SIG-M5 (cell line): Measurements from ENCODE around the gene BRWD1.
"Not testable (repeated sequence)": the region's sequence is repeated elsewhere in the genome, so short reads cannot be mapped to it uniquely, and the experiment has no call there.

ENCODE experiments used
- DNase-seq: peaks from one replicate; lab custom pipeline; 2025; lab: John Stamatoyannopoulos, UW

Gene BRWD1

DNA sequence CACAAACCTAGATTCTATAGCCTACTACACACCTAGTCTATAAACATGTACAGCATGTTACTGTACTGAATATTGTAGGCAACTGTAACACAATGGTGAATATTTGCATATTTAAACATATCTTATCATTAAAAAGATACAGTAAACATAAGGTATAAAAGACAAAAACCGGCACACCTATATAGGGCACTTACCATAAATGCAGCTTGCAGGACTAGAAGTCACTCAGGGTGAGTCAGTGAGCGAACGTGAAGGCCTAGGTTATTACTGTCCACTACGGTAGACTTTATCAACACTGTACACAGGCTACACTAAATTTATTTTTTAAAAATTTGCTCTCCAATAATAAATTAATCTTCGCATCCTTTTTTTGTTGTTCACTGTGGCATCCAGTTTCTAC lies 143.5 kb downstream of the BRWD1 start:
- no peak for DNase-seq

DNA sequence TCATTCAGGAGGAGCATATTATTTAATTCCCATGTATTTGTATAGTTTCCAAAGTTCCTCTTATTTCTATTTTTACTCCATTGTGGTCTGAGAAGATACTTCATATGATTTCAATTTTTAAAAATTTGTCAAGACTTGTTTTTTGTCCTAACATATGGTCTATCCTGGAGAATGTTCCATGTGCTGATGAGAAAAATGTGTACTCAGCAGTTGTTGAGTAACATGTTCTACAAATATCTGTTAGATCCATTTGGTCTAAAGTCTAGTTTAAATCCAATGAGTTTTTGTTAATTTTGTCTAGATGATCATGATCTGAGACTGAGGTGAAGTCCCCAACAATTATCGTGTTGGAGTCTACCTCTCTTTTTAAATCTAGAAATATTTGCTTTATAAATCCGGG lies 144.6 kb downstream of the BRWD1 start:
- DNase-seq, result no peak

DNA sequence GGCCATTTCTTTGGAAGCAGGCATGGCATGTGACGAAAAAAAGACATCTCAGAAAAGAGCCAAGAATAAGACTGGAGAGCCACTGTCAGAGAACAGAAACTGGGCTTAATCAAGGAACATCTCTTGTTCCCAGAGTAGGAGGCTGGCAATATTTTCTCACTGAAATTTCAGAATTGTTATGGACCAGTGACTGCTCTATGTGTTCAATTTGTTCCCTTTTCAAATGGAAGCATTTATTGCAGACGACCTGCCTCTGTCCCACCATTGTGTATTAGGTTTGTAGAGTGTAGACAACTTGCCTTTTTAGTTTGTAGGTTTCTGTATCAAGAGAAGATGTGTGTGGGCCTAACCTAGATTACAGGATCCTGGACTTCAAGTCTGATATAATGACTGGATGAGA lies 148.9 kb downstream of the BRWD1 start:
- no peak for DNase-seq

DNA sequence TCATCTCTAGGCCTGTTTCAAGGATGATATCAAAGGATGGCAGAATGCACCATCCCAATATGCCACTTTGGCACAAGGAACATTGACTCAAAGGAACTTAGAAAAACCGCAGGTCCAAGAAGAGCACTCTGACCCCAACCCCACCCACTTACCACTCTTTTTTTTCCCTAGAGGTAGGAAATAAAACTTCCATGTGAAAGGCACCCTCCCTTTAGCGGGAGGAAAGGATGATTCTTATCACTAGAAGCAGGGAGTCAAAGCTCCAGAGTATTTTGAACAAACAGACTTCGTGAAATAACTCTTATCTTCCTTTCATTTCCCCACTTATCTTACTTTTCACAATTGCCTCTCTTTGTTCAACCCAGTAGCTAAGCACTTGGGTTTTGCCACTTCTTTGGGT lies 152.4 kb downstream of the BRWD1 start:
- DNase-seq, result no peak

DNA sequence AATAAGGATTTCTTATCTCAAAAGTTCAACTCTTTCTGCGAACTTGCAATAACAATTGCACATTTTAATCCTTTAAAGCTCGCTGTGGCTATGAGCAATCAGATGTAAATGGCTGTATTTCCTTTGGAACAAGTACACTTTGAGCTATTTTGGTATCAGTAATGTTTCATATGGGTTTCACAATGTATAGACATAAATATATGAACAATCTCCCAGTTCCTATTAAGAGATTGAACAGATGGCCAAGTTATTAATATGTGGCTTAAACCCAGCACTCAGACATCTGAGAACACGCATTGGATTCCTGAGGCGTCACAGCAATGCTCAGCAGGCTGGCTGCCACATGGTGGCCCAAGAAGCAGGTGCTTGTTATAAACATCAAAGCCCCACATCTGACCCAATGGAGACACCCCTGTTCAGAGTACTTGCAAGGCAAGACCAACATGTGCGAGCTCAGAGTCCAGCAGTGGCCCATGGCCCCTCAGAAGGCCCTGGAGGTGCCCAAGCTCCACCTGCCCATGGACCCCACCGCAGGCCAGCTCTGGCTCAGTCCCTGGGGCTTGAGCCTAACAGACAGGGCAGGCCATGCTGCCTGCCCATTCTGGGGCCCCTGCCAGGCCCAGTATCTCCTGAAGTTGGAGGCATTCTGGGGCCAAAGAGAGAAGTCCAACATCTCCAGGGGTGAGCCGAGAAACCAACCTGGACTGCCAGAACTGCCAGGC lies 153.9 kb downstream of the BRWD1 start:
- DNase-seq, result no peak

DNA sequence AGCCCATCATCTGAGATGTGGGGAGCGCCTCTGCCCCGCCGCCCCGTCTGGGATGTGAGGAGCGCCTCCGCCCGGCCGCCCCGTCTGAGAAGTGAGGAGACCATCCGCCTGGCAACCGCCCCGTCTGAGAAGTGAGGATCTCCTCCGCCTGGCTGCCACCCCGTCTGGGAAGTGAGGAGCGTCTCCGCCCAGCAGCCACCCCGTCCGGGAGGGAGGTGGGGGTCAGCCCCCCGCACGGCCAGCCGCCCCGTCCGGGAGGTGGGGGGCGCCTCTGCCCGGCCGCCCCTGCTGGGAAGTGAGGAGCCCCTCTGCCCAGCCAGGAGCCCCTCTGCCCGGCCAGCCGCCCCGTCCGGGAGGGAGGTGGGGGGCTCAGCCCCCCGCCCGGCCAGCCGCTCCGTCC lies 156.2 kb downstream of the BRWD1 start:
- not testable (repeated sequence) for DNase-seq

DNA sequence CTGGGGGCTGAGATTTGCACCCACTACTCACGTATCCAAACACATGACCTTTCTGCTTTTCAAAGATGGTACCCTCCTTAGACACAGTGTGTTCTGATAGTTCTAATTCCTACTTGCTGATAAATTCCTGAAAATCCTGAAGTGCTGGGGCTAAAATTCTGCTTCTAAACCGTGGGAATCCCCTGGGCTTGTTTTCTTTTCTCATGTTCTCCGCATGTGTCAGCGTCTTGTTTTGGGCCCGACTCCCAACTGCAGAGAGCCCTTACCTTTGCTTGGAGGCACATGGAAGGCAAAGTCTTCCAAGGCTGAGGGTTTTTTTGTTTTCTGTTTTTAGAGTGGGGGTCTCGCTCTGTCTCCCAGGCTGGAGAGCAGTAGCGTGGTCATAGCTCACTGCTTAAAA lies 157.4 kb downstream of the BRWD1 start:
- DNase-seq, result no peak

DNA sequence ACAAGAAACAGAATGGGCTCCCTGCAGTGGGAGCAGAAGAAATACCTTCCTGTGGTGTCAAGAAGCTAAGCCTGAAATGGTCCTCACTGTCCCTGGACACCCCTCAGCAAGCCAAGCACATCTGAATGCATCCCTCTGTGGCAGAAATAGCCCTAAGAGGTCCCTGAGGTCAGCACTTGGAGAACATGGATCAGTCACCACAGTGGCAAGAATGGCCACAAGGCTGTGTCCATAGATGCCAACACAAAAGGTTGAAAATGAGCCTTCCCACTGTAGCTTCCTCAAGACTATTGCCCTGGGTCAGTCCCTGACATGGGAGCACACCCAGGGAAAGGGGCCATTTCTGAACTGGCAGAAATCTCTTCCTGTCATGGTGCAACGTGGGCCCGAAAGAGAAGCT lies 157.9 kb downstream of the BRWD1 start:
- DNase-seq, result no peak

DNA sequence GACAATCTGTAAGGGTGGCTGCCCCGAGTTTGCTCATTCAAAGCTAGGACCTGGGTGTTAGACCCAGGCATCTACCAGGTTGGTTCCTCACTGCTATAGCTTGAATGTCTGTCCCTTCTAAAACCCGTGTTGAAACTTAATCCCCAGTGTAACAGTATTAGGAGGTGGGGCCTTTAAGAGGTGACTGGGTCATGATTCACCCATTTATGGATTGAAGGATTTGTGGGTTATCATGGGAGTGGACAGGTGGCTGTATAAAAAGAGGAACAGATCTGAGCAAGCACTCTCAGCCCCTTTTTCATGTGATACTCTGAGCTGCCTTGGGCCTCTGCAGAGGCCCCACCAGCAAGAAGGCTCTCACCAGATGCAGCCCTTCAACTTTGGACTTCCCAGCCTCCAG lies 159.6 kb downstream of the BRWD1 start:
- DNase-seq, result no peak

DNA sequence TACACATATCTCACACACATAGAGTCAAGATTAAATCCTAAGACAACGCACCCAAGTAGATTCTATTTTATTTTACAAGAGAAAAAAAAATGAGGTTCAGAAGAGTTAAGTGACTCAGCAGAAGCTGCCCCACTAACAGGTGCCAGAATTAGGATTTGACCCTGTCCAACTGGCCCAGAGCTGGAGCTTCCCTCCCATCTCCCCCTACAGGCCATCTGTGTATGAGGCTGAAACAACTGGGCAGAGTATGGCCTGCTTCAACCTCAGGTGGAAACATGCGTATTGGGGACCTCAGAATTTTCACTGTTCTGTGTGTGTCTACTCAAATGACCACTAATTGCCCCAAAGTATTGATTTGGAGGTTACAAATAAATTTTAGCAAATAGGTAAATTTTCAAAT lies 160.1 kb downstream of the BRWD1 start:
- no peak for DNase-seq

DNA sequence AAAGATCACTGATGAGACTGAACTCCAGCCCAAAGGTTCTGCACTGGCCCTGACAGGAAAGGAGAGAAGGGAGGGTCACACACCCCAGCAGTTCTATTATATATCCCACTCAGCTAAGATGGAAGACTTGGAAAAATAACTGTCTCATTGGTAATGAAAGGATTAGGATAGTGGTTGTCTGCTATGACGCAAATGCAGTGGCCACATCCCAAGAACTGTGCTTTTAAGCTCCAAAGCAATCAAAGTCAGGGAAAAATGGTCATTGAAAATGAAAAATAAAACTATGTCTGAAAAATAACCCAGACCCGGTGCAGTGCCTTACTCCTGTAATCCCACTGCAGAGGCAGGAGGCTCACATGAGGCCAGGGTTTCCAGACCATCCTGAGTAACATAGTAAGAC lies 161.2 kb downstream of the BRWD1 start:
- no peak for DNase-seq

DNA sequence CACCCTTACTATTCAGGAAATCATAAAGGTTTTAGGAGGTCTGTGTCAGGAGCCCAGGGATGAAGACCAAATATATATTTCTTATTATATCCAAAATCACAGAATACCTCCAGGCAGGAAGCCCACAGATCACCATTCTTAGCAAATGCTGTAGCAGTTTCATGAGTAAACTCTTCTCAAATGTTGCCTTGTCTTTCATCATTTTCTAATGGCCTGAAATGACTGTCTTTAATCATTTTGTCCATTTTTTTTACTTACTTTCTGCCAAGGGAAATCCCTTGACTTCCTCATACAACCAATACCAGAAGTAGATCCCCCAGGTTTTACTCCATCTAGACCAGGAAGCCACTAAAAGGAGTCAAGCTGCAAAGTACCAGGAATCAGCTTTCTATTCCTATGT lies 162.6 kb downstream of the BRWD1 start:
- DNase-seq, result no peak

DNA sequence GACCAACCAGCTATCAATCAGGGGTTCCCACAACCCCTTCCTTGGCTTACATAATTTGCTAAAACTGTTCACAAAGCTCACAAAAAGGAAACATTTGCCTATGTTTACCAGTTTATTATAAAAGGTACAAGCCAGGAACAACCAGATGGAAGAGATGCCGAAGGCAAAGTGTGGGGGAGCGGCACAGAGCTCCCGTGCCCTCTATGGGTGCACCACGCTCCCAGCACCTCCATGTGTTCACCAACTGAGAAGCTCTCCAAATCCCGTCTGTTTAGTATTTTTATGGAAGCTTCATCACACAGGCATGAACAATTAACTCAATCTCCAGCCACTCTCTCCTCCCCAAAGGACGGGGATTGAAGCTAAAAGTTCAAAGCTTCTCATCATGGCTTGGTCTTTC lies 163.1 kb downstream of the BRWD1 start:
- DNase-seq, result no peak

DNA sequence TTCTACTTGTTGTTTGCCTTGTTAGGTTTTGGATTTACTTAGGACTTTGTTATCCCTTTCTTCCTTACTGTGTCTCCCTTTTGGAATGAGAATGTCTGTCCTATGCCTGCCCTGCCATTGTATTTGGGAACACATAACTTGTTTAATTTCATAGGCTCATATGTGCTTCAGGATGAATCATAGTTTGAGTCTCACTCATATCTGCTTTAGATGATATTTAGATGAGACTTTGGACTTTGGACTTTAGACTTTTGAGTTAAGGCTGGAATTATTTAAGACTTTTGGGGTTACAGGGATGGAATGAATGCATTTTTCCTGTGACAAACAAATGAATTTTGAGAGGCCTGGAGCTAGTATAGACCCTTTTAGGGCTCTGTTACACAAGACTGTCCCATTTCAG lies 163.6 kb downstream of the BRWD1 start:
- no peak for DNase-seq

DNA sequence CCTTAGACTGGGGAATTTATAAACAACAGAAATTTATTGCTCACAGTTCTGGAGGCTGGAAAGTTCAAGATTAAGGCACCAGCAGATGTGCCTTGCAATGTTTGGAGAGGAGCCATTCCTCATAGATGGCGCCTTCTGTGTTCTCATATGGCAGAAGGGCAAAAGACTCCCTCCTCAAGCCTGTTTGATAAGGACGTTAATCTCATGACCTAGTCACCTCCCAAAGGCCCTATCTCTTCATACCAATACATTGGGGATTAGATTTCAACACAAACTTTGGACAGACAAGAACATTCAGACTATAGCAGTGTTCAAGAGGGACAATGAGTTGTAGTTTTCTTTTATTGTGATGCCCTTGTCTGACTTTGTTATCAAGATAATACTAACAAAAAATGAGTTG lies 164.5 kb downstream of the BRWD1 start:
- DNase-seq, result no peak

DNA sequence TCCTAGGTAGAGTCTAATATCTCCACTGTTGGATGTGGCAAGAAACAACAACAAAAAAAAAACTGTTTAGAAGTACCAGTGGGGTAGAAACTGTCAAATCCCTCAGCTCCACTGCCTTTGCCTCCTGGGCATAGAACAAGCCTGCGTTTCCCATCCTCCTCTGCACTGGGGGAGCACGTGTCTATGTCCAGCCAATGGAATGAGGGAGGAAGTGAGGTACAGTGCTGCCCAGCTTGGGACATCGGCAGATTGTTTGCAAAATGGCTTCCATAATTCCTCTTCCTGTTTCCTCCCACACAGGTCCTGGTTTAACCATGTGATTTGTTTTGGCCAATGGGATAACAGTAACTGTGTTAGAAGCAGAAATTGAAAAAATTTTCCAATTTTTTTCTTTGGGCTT lies 169.2 kb downstream of the BRWD1 start:
- DNase-seq, result no peak

DNA sequence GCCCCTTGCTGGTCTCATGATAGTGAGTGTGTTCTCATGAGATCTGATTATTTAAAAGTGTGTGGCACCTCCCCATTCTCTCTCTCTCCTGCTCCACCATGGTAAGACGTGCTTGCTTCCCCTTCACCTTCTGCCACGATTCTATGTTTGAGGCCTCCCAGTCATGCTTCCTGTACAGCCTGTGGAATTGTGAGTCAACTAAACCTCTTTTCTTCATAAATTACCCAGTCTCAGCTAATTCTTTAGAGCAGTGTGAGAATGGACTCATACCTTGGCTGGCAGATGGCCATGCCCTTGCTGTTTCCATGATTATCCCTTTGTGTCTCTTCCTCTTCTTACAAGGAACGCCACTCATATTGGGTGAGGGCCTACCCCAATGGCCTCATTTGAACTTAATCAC lies 170.5 kb downstream of the BRWD1 start:
- no peak for DNase-seq

DNA sequence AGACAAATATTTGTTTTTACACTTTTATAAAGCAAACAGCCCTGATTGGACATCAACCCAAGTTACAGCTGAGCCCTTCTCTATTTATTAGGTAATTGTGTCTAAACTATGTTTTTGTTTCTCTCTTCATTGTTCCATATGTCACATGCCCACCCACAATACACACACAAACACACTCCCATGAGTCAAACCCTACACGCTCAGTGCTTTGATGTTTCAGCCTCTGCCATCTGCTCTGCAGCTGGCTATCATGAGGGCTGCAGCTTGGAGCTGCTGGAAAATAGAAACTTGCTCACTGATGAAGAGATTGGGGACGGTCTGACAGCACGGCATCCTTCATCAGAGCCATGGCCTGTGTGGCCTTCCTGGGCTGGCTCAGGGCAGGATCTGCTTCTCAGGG lies 171.9 kb downstream of the BRWD1 start:
- DNase-seq, result no peak

DNA sequence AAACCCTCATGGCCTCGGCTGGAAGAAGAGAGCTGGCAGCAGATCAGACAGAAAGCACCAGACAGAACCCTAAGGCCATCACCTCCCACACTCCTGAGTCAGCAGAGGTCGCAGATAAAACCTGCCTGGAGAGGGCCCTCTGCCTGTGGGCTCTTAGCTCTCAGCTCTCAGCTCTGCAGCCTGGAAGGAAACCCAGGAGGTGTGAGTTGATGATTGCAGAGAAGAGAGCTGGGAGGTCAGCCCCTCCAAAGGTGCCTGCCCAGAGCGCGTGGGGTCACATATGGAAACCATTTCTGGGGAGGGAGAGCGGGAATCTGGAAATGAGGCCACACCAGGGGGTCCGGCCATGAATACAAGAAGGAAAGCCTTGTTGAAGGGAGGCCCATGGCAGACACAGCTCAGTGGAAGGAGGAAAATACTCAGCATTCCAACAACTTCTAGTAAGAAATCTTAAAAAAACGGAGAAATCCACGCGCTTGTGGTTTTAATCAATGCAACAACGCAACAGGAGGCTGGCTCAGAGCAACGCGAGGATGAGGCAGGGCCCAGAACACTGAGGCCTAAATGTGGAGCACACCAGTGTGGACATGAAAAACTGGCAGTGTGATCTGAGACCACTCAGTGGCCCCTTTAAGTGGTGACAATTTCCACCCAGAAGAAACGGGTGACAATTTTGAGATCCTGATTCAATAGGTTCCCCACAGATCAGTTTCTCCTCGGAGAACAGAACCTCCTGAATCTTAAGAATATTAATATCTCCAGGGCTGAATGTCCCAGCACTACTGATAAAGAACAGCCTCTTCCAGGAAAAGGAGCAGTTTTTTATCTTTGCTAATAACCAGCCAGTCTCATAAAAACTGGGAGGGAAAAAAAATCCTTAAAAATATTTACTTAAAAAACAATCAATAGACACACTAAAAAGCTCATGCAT lies 175.9 kb downstream of the BRWD1 start:
- DNase-seq, result no peak

DNA sequence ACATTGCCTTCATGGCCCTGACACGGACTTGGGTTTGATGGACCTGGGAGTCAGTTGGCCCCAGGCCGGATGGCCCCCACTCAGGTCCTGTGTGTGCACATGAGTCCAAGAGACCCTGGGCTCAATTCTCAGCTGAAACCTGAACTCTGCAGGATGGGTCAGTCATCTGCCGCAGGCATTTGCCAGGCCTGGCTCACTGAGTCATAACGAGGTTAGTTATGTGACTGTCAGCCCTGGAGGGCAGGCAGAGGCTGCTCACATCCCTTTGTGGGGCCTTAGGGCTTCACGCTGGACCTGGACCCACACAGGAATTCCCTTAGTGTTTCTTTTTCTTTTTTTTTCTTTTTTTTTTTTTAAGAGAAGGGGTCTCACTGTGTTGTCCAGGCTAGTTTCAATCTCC lies 176.7 kb downstream of the BRWD1 start:
- no peak for DNase-seq

DNA sequence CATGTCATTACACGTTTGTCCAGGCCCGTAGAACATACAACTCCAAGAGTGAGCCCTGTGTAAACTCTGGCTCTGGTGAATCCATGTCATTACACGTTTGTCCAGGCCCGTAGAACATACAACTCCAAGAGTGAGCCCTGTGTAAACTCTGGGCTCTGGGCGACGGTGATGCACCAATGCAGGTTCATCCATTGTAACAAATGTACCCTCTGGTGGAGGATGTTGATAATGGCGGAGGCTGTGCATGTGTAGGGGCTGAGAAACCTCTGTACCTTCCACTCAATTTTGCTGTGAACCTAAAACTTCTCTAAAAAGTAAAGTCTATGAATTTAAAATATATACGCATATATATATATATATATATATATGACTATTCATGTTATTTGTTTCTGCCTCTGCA lies 177.3 kb downstream of the BRWD1 start:
- DNase-seq, result not testable (repeated sequence)

DNA sequence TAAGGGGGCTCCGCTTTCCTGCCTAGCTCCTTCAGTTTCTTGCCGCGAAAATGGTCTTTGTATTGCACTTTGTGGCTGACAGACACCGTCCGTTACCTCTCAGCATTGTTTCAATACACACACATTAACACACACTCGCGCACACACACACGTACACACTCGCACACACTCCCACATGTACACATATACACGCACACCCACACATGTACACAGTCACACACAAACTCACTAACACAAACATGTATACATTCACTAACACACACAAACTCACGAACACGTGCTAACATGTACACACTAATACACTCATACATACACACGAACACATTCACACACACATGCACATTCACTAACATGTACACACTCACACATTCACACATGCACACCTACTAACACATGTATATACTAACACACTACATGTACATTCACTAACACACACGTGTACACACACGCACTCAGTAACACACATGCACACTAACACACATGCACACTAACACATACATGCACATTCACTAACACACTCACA lies 179.1 kb downstream of the BRWD1 start:
- no peak for DNase-seq
